ENCODE data around the gene KANK4. TPM values are rescaled to one million over a fixed set of nuclear protein-coding genes. Genes with fewer than 3 reads are reported as not detected.

The KANK4 gene
- total RNA-seq, 1 experiment from 2014 or later, result 1.7 TPM

DNA sequence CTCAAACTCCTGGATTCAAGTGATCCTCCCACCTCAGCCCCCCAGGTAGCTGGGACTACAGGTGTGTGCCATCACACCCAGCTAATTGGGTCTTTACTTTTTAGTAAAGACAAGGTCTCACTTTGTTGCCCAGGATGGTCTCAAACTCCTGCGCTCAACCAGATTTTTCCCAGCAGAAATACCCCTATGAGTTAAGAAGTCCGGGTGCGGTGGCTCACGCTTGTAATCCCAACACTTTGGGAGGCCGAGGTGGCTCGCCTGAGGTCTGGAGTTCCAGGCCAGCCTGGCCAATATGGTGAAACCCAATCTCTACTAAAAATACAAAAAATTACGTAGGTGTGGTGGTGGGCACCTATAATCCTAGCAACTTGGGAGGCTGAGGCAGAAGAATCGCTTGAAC lies 131.1 kb downstream of the KANK4 start:
- TF ChIP-seq, protein P1, sequence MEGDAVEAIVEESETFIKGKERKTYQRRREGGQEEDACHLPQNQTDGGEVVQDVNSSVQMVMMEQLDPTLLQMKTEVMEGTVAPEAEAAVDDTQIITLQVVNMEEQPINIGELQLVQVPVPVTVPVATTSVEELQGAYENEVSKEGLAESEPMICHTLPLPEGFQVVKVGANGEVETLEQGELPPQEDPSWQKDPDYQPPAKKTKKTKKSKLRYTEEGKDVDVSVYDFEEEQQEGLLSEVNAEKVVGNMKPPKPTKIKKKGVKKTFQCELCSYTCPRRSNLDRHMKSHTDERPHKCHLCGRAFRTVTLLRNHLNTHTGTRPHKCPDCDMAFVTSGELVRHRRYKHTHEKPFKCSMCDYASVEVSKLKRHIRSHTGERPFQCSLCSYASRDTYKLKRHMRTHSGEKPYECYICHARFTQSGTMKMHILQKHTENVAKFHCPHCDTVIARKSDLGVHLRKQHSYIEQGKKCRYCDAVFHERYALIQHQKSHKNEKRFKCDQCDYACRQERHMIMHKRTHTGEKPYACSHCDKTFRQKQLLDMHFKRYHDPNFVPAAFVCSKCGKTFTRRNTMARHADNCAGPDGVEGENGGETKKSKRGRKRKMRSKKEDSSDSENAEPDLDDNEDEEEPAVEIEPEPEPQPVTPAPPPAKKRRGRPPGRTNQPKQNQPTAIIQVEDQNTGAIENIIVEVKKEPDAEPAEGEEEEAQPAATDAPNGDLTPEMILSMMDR (conservative IDR thresholded peaks at IDR 0.05), result no peak
- TF ChIP-seq EZH2 (IDR thresholded peaks at IDR 0.05; ENCODE audit: low read depth), result no peak
- ChIA-PET CTCF (no interaction called here), POLR2A (ENCODE audit: unreplicated experiment) (no interaction called here)
- BruUV-seq (replicated peaks), result no TSS peak
- no peak for DNase-seq
- no peaks in the 10 kb centered on the region for H3K9me2 ChIP-seq (ENCODE audit: insufficient read depth)
- H3K4me2 ChIP-seq, result no peak overlapping the region
- H3K27ac ChIP-seq, result no peak overlapping the region
- no peaks in the 10 kb centered on the region for H3K36me3 ChIP-seq (ENCODE audit: low read depth)
- no peak overlapping the region for H3K4me3 ChIP-seq
- intact Hi-C loops (cut with micrococcal nuclease; ENCODE audit: unreplicated experiment), result no loop called here
- H3K27me3 ChIP-seq (ENCODE audit: insufficient read depth, low read depth), result no peaks in the 10 kb centered on the region
- no peaks in the 10 kb centered on the region for H3K4me1 ChIP-seq (replicated peaks; ENCODE audit: insufficient read depth)
- H3F3A ChIP-seq (ENCODE audit: insufficient read depth, low read depth), result no peaks in the 10 kb centered on the region
- no peak overlapping the region for H2AFZ ChIP-seq
- H3K79me2 ChIP-seq (ENCODE audit: low read depth), result no peaks in the 10 kb centered on the region
- H4K20me1 ChIP-seq (ENCODE audit: insufficient read depth), result no peaks in the 10 kb centered on the region
- H3K9me3 ChIP-seq (ENCODE audit: insufficient read depth, low read depth), result no peaks in the 10 kb centered on the region

DNA sequence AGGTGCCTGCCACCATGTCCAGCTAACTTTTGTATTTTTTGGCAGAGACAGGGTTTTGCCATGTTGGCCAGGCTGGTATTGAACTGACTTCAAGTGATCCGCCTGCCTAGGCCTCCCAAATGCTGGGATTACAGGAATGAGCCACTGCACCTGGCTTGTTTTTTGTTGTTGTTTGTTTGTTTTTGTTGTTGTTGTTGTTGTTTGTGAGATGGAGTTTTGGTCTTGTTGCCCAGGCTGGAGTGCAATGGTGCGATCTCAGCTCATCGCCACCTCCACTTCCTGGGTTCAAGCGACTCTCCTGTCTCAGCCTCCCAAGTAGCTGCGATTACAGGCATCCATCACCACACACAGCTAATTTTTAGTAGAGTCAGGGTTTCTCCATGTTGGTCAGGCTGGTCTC lies 131.7 kb downstream of the KANK4 start:
- Histone ChIP-seq H3K36me3 (ENCODE audit: low read depth) (no peaks in the 10 kb centered on the region), H3K4me3 (no peak overlapping the region), H3K79me2 (ENCODE audit: low read depth) (no peaks in the 10 kb centered on the region), H4K20me1 (ENCODE audit: insufficient read depth) (no peaks in the 10 kb centered on the region), H3K27ac (no peak overlapping the region), H3K4me2 (no peak overlapping the region), H3K27me3 (ENCODE audit: insufficient read depth, low read depth) (no peaks in the 10 kb centered on the region), H3K9me2 (ENCODE audit: insufficient read depth) (no peaks in the 10 kb centered on the region), H3K4me1 (replicated peaks; ENCODE audit: insufficient read depth) (no peaks in the 10 kb centered on the region), H3K9me3 (ENCODE audit: insufficient read depth, low read depth) (no peaks in the 10 kb centered on the region), H3F3A (ENCODE audit: insufficient read depth, low read depth) (no peaks in the 10 kb centered on the region), H2AFZ (no peak overlapping the region)
- TF ChIP-seq EZH2 (IDR thresholded peaks at IDR 0.05; ENCODE audit: low read depth), result no peak
- TF ChIP-seq, protein P1 (conservative IDR thresholded peaks at IDR 0.05), result no peak
- no TSS peak for BruUV-seq (replicated peaks)
- CTCF ChIA-PET, result no interaction called here
- POLR2A ChIA-PET (ENCODE audit: unreplicated experiment), result no interaction called here
- intact Hi-C loops (cut with micrococcal nuclease; ENCODE audit: unreplicated experiment), result no loop called here
- no peak for DNase-seq

Other genes with a start within 250 kb of the KANK4 start
- gene L1TD1, start 124.6 kb downstream of the KANK4 start, total RNA-seq (2021), result 0.10 TPM in 1 of 2 replicates, not detected in the other
- 42.1 and 50.3 TPM in 2 replicates for gene USP1, start 117.6 kb upstream of the KANK4 start, total RNA-seq (2021)